Stimulated activated CD4-positive, alpha-beta T cell treated with anti-CD3 and anti-CD28 coated beads, Interleukin-4, amount 100 ng/mL, for 4 hours (primary cell): ENCODE results near the gene COL18A1.
"Not testable (repeated sequence)": the region's sequence is repeated elsewhere in the genome, so short reads cannot be mapped to it uniquely, and the experiment has no call there.

Experiments used
- DNase-seq, 2 experiments: peaks; one replicate each; pipeline ENCODE4 v3.0.0-alpha.2; 2020

COL18A1 gene

DNA sequence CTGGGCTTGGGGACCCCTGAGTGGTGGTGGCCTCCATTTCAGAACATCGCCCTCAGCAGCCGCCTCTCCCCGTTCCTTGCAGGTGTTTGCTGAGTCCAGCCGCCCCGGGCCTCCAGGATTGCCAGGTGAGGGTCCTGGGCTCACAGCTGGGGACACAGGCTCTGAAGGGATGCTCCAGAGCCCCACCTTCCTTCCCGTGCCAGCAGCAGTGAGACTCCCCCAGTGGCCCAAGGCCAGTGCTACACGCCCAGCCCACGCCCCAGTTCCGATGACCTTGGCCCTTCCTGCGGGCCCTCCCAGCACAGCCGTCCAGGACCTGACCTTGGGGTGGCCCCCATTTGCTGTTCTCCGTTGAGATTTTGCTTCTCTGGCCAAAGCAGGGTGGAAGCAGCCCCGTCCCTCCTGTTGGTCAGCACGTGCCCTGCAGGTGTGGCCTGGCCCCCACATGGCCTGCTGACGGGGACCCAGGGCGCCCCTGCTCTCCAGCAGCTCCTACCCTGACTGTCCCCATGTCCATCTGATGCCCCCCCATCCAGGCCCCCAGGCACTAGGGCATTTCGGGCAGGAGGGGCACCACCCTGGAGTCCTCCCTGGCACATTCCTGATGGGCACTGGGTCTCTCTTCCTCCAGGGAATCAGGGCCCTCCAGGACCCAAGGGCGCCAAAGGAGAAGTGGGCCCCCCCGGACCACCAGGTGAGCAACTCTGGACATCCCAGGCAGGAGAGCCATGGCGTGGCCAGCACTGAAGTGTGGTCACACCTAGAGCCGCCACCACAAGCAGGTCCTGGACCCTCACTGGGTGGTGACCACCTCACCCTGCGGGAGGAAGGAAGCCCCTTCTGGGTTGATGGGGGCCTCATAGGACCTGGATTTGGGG is 92.2 kb downstream of the COL18A1 start:
- no peak for DNase-seq

DNA sequence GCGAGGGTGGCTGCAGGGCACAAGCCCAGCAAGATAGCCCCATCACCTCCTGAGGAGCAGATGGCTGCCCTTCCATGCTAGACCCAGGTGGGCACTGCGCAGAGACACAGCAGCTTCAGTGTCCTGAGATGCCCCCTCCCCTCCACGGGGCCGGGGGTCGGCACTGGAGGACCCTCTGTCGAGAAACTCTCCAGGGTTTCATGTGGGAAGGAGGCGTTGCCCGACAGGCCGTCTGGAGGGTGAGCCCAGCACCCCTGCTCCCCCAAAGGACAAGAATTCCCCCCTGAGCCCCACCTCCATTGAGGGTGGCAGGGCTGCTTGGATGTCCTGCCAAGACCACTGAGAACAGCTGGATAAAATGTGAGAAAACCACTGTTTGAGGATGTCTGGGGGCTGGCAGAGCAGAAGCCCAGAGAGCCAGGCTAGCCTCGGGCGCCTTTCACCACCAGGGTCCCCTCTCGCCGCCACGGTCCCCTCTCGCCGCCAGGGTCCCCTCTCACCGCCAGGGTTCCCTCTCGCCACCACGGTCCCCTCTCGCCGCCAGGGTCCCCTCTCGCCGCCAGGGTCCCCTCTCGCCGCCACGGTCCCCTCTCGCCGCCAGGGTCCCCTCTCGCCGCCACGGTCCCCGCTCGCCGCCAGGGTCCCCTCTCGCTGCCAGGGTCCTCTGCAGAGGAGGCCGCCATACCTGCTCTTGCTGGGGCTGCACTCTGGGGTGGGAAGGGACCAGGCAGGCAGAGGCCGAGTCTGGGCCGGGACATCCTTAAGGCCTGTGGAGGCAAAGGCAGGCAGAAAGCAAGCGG is 93.1 kb downstream of the COL18A1 start:
- DNase-seq = no peak

DNA sequence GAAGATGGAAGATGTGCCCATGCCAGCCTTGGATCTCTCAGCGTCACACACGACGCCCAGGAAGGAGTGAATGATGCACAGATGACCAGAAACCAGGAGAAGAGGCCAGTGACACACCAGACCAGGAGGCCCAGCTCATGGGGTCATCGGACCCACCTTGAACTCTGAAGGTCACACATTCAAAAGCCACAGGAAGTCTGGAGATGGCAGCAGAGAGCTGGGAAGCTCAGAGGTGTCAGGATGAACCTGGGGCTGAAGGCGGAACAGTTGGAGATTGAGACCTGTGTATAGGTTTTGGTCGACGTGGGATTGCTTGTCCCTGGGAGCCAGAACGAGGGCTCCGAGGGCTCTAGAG is 93.7 kb downstream of the COL18A1 start:
- no peak for DNase-seq

DNA sequence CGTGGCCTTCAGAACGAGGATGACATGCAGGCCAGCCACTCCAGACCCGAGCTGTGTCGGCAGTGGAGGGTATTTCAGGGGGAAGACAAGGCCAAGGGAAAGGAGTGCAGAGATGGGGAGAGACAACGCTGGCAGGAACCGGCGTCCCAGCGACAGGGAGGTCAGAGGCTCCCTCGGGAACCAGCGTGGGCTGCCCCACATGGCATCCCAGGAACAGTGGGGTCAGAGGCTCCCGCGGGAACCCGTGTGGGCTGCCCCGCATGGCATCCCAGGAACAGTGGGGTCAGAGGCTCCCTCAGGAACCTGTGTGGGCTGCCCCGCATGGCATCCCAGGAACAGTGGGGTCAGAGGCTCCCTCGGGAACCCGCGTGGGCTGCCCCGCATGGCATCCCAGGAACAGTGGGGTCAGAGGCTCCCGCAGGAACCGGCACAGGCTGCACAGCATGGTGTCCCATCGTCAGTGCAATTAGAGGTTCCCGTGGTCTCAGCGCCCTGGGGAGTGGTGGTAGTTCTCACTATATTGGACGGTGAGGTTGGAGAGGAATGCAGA is 94.3 kb downstream of the COL18A1 start:
- DNase-seq = no peak

DNA sequence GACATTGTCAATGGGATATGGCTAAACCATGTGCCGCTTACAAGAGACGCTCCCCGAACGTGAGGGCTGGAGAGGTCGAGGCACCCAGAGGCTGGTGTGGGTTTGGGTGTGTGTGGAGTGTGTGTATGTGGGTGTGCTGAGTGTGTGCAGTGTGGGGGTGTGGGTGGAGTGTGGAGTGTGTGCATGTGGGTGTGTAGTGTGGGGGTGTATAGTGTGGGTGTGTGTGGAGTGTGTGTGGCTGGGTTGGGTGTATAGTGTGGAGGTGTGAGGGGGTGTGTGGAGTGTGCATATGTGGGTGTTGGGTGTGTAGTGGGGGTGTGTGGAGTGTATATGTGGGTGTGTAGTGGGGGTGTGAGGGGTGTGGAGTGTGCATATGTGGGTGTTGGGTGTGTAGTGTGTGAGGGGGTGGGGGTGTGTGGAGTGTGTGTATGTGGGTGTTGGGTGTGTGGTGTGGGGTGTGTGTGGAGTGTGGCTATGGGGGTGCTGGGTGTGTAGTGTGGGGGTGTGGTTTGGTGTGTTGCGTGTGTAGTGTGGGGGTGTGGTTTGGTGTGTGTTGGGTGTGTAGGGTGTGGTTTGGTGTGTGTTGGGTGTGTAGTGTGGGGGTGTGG is 95.1 kb downstream of the COL18A1 start:
- DNase-seq = no peak

DNA sequence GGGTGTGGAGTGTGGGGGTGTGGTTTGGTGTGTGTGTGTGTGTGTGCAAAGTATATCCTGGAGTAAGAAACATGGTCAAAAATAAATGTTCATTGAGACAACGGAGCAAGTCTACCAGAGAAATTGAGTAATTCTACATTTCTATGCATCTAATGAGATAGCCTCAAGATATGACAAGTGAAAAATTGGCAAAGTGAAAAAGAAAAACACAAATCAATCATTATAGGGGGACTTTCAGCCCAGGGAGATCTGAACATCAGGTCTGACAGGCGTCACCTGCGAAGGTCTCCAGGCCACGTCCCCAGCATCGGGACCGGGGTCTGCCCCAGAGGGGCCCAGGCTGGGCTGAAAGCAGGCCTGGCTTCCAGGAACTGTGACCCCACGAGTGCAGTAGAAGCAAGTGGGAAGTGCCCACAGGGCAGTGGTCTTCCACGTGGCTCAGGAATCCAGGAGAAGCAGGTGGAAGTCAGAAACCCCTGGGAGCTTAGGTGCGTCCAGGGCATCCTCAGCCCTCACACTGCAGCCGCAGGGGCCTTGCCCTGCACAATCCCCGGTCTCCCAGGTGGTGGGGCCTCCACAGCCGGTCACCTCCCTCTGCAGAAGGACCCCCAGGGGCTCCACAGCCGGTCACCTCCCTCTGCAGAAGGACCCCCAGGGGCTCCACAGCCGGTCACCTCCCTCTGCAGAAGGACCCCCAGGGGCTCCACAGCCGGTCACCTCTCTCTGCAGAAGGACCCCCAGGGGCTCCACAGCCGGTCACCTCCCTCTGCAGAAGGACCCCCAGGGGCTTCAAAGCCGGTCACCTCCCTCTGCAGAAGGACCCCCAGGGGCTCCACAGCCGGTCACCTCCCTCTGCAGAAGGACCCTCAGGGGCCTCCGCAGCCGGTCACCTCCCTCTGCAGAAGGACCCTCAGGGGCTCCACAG is 96.4 kb downstream of the COL18A1 start:
- DNase-seq = not testable (repeated sequence)

DNA sequence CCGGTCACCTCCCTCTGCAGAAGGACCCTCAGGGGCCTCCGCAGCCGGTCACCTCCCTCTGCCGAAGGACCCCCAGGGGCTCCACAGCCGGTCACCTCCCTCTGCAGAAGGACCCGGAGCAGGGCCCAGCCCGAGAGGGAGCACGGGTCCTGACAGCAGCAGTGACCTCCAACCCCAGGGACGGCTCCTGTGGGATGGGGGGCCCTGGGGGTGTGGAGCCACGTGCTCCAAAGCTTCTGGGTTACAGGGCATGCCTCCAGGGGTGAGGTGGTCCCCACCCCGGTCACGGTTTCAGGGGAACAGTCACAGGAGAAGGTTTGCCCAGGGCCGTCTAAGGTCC is 97.0 kb downstream of the COL18A1 start:
- no peak for DNase-seq

DNA sequence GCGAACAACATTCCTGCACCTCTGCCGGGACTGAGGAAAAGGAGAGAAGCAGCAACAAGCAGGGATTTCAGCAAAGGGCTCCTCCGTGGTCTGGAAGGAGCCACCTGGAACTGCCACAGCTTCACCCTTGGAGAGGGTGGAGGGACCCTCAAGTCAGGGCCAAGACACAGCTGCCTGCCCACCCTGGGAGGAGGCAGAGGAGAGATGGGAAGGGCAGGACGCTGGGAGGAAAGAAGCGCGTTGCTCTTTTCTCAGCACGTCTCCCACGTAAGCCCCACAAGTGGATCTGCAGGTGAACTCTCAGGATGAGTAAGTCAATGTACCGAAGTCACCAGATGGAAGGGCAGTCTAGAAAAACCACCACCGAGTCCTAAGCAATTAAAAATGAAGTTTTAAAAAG is 97.6 kb downstream of the COL18A1 start:
- no peak for DNase-seq

DNA sequence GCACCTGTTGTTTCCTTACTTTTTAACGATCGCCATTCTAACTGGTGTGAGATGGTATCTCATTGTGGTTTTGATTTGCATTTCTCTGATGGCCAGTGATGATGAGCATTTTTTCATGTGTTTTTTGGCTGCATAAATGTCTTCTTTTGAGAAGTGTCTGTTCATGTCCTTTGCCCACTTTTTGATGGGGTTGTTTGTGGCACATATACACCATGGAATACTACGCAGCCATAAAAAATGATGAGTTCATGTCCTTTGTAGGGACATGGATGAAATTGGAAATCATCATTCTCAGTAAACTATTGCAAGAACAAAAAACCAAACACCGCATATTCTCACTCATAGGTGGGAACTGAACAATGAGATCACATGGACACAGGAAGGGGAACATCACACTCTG is 98.3 kb downstream of the COL18A1 start:
- not testable (repeated sequence) for DNase-seq

DNA sequence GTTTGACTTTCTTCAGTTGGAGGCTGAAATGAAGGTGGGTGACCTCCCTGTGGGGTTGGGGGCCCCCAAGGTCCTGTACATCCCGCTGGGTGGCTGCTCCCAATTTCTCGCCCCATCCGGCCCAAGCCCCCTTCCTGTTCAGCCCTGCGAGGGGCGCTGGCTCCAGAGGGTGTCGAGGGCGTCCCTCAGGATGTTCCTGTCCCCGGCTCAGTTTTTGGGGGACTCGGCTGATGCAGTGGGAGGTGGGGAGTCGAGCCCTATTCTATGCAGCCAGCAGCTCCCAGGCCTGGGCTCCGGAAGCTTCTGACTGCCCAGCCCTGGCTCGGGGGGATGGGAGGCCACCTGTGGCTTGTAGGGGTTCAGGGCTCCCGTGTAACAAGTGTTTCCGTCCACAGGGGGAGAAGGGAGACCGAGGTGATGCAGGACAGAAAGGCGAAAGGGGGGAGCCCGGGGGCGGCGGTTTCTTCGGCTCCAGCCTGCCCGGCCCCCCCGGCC is 99.1 kb downstream of the COL18A1 start:
- DNase-seq = no peak

DNA sequence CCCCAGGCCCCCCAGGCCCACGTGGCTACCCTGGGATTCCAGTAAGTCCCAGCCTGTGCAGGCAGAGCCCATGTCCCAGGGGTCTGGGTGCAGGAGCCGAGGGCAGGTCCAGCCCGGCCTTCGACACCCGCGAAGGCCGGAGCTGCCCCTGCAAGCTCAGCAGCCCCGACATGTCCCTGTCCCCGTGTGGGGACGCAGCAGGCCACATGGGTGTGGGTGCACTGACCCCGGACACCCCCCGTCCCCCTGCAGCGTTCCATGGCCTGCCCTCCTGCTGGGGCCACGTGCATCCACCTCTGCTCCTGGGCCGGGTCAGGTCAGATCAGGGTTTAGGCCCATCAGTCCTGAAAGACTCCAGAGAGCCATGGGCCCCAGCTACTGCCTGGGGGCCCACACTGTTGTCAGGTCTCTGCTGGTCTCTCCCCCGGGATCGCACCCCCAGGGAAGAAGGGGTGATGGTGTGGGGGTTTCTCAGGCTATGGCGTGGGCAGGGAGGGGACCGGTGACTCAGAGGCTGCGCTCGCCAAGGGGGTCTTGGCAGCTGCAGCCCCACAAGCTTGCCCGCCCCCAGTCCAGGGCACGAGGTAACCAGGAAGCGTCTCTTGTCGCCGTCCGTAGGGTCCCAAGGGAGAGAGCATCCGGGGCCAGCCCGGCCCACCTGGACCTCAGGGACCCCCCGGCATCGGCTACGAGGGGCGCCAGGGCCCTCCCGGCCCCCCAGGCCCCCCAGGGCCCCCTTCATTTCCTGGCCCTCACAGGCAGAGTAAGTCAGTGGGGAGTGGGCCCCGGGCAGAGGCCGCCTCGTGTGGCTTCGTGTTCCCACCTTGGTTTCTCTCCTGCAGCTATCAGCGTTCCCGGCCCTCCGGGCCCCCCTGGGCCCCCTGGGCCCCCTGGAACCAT is 99.8 kb downstream of the COL18A1 start:
- DNase-seq = no peak

DNA sequence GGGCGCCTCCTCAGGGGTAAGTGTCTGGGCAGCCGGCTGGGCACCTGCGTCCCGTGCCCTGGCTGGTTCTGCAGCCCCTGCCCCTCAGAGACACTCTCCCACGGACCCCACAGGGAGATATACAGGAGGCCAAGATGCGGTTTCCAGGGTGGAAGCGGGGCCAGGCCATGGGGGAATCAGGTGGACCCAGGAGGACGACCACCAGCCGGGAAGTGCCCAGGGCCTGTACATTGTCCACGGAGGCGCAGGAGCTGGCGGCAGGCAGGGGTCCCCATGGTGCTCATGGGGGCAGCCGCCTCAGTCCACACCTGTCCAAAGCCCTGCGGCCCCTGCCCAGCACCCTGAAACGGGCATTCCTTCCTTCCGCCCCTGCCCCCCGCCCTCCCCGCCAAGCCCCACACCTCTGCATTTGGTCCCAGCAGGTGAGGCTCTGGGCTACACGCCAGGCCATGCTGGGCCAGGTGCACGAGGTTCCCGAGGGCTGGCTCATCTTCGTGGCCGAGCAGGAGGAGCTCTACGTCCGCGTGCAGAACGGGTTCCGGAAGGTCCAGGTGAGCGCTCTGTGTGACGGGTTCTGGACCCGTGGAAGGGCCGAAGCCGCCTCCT is 100.6 kb downstream of the COL18A1 start:
- no peak for DNase-seq

DNA sequence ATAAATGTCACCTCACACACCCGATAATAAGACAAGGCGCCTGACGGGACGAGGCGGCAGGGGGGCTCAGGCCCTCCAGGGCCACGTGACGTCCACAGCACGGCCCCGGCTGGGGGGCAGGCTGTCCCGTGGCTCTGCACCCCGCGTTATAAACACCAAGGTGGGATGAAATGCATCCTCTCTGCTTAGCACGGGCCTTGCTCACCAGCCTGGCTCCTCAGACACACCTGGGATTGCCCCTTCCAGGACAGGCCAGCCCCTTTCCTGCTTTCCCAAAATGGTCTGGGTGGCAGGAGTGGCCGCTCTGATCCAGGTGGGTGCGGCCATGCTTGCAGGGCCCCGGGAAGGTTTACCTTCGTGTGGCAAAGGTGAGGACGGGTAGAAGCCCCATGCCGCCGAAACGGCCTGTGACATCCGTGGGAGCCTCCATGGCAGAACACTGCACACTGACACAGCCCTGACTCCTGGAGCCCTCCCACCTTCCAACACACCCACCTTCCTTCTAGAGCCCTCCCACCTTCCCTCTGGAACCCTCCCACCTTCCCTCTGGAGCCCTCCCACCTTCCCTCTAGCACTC is 101.4 kb downstream of the COL18A1 start:
- DNase-seq = no peak

DNA sequence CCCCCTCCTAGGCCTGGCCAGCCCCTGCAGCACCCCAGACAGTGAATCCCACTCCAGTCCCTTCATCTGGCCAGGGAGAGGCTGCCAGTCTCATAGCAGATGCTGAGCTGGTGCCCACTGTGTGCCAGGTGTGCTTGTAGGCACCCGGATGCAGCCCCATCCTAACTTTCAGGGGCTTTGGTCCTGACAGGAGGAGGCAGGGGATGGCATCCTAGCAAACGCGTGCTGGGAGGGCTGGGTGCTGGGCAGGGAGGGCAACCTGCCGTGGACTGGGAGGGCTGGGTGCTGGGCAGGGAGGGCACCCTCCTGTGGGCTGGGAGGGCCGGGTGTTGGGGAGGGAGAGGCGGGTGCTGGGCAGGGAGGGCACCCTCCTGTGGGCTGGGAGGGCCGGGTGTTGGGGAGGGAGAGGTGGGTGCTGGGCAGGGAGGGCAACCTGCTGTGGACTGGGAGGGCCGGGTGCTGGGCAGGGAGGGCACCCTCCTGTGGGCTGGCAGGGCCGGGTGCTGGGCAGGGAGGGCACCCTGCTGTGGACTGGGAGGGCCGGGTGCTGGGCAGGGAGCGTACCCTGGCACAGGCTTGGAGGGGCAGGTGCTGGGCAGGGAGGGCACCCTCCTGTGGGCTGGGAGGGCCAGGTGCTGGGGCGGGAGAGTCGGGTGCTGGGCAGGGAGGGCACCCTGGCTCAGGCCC is 102.0 kb downstream of the COL18A1 start:
- no peak for DNase-seq

DNA sequence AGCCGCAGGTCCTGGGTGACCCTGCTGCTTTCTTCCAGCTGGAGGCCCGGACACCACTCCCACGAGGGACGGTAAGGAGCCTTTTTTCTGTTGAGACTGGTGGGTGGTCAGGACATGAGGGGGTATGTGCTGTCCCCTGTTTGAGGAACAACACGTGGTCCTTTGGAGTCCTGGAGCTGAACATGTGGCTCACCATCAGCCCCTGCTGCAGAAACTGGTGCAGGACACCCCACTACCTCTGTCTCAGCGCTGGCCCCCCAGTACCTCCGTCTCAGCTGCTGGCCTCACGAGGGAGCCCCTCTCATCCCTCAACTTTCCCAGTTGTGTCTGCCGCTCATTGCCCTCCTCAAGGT is 102.5 kb downstream of the COL18A1 start:
- no peak for DNase-seq

DNA sequence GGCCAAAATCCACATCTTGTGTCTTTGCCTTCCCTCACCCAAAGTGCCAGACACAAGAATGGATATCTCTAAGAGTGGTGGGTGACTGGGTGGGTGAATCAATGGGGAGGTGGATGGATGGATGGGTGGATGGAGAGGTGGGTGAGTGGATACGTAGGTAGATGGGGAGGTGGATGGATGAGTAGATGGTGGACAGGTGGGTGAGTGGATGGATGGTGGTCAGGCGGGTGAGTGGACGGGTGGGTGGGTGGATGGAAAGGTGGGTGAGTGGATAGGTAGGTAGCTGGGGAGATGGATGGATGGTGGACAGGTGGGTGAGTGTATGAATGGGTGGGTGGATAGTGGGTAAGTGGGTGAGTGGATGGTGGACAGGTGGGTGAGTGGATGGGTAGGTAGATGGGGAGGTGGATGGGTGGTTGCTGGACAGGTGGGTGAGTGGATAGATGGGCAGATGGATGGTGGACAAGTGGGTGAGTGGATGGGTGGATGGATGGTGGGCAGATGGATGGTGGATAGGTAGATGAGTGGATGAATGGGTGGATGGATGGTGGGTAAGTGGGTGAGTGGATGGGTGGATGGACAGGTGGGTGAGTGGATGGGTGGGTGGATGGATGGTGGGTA is 103.0 kb downstream of the COL18A1 start:
- DNase-seq = no peak

DNA sequence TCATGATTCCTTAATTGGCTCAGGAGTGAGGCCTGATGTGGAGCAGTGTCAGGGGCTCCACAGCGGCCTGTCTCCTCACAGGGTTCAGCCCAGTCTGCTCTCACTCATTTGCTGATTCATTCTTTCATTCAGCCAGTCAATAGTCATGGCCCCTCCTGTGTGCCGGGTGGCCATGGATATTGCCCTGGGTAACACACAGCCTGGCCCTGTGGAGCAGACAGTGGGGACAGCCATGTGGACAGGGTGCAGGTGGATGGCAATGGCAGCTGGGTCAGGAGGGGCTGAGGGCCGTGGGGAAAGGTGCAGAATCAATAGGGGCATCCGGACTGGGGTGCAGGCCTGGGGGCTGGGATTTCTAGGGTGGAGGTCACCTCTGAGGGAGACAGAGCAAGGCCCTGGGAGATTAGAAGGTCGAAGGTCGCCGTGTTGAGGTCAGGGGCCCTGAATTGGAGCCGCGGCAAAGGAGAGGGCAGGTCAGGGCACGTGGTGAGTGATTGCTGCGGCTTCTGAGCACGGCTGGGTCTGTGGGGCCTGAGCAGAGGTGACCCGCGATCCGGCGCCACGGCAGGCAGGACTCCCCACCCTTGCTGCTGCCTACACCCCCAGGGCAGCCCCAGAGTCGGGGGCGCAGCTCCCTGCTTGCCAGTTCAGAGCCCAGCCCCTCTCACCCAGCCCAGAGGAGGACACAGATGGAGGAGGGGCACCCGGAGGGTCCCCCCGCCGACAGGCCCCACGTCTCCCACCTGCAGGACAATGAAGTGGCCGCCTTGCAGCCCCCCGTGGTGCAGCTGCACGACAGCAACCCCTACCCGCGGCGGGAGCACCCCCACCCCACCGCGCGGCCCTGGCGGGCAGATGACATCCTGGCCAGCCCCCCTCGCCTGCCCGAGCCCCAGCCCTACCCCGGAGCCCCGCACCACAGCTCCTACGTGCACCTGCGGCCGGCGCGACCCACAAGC is 103.9 kb downstream of the COL18A1 start:
- DNase-seq = no peak
